Endothelial cell of umbilical vein (primary cell): Measurements from ENCODE around the gene PDE4B.

ENCODE experiments used
- POLR2A ChIP-seq: IDR thresholded peaks from 2 replicates; pipeline ENCODE4 v1.6.1; 2012; ENCODE audit warnings: low read depth, mild to moderate bottlenecking, control low read depth, low read length
- TF ChIP-seq, protein P1 (sequence below), 2 donors: IDR thresholded peaks; 1 replicate in 1 of 2; 2 replicates in 1 of 2; pipeline ENCODE4 v1.5.1; 2011; ENCODE audit warnings: low read length in 2 of 2, mild to moderate bottlenecking in 2 of 2, moderate library complexity in 2 of 2, control low read depth in 1 of 2, inconsistent platforms in 1 of 2, low read depth in 1 of 2; ENCODE audit not compliant: insufficient read depth in 1 of 2; ENCODE audit errors: extremely low read depth in 1 of 2

DNA sequence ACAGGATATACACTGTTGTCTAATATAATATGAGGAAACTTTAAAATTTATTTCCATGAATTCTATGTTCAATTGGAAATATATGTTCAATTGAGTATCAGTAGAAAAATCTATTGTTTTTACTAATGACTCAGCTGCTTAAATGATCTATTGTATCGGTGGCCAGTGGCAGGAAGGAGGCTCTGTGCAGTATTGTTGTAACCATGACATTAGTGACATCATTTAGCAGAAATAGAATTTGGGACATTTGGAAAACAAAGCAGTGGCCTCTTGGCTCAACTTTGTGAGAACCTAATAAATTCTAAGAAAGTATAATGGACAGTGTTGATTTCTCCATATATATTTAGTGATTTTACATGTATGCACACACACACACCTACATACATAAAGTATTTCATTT lies 257.4 kb downstream of the PDE4B start:
- TF ChIP-seq, protein P1, sequence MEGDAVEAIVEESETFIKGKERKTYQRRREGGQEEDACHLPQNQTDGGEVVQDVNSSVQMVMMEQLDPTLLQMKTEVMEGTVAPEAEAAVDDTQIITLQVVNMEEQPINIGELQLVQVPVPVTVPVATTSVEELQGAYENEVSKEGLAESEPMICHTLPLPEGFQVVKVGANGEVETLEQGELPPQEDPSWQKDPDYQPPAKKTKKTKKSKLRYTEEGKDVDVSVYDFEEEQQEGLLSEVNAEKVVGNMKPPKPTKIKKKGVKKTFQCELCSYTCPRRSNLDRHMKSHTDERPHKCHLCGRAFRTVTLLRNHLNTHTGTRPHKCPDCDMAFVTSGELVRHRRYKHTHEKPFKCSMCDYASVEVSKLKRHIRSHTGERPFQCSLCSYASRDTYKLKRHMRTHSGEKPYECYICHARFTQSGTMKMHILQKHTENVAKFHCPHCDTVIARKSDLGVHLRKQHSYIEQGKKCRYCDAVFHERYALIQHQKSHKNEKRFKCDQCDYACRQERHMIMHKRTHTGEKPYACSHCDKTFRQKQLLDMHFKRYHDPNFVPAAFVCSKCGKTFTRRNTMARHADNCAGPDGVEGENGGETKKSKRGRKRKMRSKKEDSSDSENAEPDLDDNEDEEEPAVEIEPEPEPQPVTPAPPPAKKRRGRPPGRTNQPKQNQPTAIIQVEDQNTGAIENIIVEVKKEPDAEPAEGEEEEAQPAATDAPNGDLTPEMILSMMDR (IDR thresholded peaks at IDR 0.05; ENCODE audit: extremely low read depth in 1 of 2, insufficient read depth in 1 of 2, low read depth in 1 of 2, low read length in 2 of 2) = no peak
- TF ChIP-seq POLR2A = no peak
